Measurements from ENCODE around the gene BCL11A. TPM values are rescaled to one million over a fixed set of nuclear protein-coding genes. Genes with fewer than 3 reads are reported as not detected.
A peak's percentile ranks its signal among the peaks of the same experiment; 100 is the strongest.

The BCL11A gene
- total RNA-seq, 1 experiment from 2014 or later: 29.7 TPM

- DNase-seq: peak in 1 of 2 experiments; percentile 9
Observed at GRCh38 chr2:60529785-60530627, 23.4 kb downstream of the BCL11A start.

GRCh38 chr2:60529136-60529784 lies 24.2 kb downstream of the BCL11A start:
- H3K27me3 ChIP-seq: no peaks in the 10 kb centered on the region
- no peaks in the 10 kb centered on the region for H3K9me3 ChIP-seq (replicated peaks)
- peaks cover 53% of the 10 kb centered on the region for H3K4me1 ChIP-seq
- no peak overlapping the region for H3K4me3 ChIP-seq
- H3K27ac ChIP-seq: no peak overlapping the region; the same call in 1 of the 2 replicates
- H3K36me3 ChIP-seq: peaks cover 4% of the 10 kb centered on the region; the same call in 1 of the 2 replicates
- no peak for DNase-seq

More at GRCh38 chr2:60529785-60530627, 23.4 kb downstream of the BCL11A start:
- Histone ChIP-seq H3K27ac (peak overlapping the region; percentile 94), H3K36me3 (peaks cover 4% of the 10 kb centered on the region; the same call in 1 of the 2 replicates), H3K27me3 (no peaks in the 10 kb centered on the region), H3K4me1 (peaks cover 60% of the 10 kb centered on the region), H3K9me3 (replicated peaks) (no peaks in the 10 kb centered on the region), H3K4me3 (peak overlapping the region; percentile 57)

GRCh38 chr2:60528281-60529020 lies 25.0 kb downstream of the BCL11A start:
- Histone ChIP-seq H3K27me3 (no peaks in the 10 kb centered on the region), H3K4me1 (peaks cover 46% of the 10 kb centered on the region), H3K36me3 (peaks cover 4% of the 10 kb centered on the region; the same call in 1 of the 2 replicates), H3K9me3 (replicated peaks) (no peaks in the 10 kb centered on the region), H3K27ac (peak overlapping the region; percentile 4; the same call in 1 of the 2 replicates), H3K4me3 (no peak overlapping the region)
- peak; percentile 53 to 69 for DNase-seq

GRCh38 chr2:60527762-60528161 lies 25.7 kb downstream of the BCL11A start:
- Histone ChIP-seq H3K4me1 (peaks cover 40% of the 10 kb centered on the region), H3K27me3 (no peaks in the 10 kb centered on the region), H3K27ac (peak overlapping the region; percentile 4; the same call in 1 of the 2 replicates), H3K4me3 (no peak overlapping the region), H3K36me3 (peaks cover 4% of the 10 kb centered on the region; the same call in 1 of the 2 replicates), H3K9me3 (replicated peaks) (no peaks in the 10 kb centered on the region)
- no peak for DNase-seq

- Histone ChIP-seq H3K4me3 (no peak overlapping the region), H3K9me3 (replicated peaks) (no peaks in the 10 kb centered on the region), H3K27ac (no peak overlapping the region), H3K27me3 (no peaks in the 10 kb centered on the region), H3K4me1 (peaks cover 33% of the 10 kb centered on the region), H3K36me3 (peaks cover 4% of the 10 kb centered on the region; the same call in 1 of the 2 replicates)
- no peak for DNase-seq
Observed at GRCh38 chr2:60526623-60527022, 26.8 kb downstream of the BCL11A start.

GRCh38 chr2:60525899-60526298 lies 27.6 kb downstream of the BCL11A start:
- Histone ChIP-seq H3K4me1 (peaks cover 35% of the 10 kb centered on the region), H3K4me3 (no peak overlapping the region), H3K36me3 (peaks cover 4% of the 10 kb centered on the region; the same call in 1 of the 2 replicates), H3K27me3 (no peaks in the 10 kb centered on the region), H3K27ac (no peak overlapping the region), H3K9me3 (replicated peaks) (no peaks in the 10 kb centered on the region)
- no peak for DNase-seq

GRCh38 chr2:60524874-60525273 lies 28.6 kb downstream of the BCL11A start:
- Histone ChIP-seq H3K36me3 (peaks cover 4% of the 10 kb centered on the region; the same call in 1 of the 2 replicates), H3K9me3 (replicated peaks) (no peaks in the 10 kb centered on the region), H3K27me3 (no peaks in the 10 kb centered on the region), H3K27ac (no peak overlapping the region), H3K4me1 (peaks cover 30% of the 10 kb centered on the region), H3K4me3 (no peak overlapping the region)
- DNase-seq: no peak

- Histone ChIP-seq H3K4me3 (no peak overlapping the region), H3K27ac (no peak overlapping the region), H3K4me1 (peaks cover 22% of the 10 kb centered on the region), H3K27me3 (no peaks in the 10 kb centered on the region), H3K9me3 (replicated peaks) (no peaks in the 10 kb centered on the region), H3K36me3 (peaks cover 4% of the 10 kb centered on the region; the same call in 1 of the 2 replicates)
- no peak for DNase-seq
Observed at GRCh38 chr2:60523963-60524362, 29.5 kb downstream of the BCL11A start.

GRCh38 chr2:60522462-60522861 lies 31.0 kb downstream of the BCL11A start:
- H3K4me3 ChIP-seq: no peak overlapping the region
- H3K4me1 ChIP-seq: peaks cover 11% of the 10 kb centered on the region
- DNase-seq: no peak
- no peak overlapping the region for H3K27ac ChIP-seq
- no peaks in the 10 kb centered on the region for H3K9me3 ChIP-seq (replicated peaks)
- H3K27me3 ChIP-seq: no peaks in the 10 kb centered on the region
- H3K36me3 ChIP-seq: peaks cover 4% of the 10 kb centered on the region; the same call in 1 of the 2 replicates

- no peaks in the 10 kb centered on the region for H3K27me3 ChIP-seq
- H3K4me1 ChIP-seq: peaks cover 14% of the 10 kb centered on the region
- peak overlapping the region; percentile 36 for H3K27ac ChIP-seq
- peaks cover 4% of the 10 kb centered on the region; the same call in 1 of the 2 replicates for H3K36me3 ChIP-seq
- H3K4me3 ChIP-seq: no peak overlapping the region
- peak; percentile 46 to 76 for DNase-seq
- no peaks in the 10 kb centered on the region for H3K9me3 ChIP-seq (replicated peaks)
Observed at GRCh38 chr2:60521626-60522025, 31.8 kb downstream of the BCL11A start.

- no peak overlapping the region for H3K4me3 ChIP-seq
- no peaks in the 10 kb centered on the region for H3K9me3 ChIP-seq (replicated peaks)
- peak in 1 of 2 experiments; percentile 35 for DNase-seq
- H3K27me3 ChIP-seq: no peaks in the 10 kb centered on the region
- peak overlapping the region; percentile 36 for H3K27ac ChIP-seq
- peaks cover 3% of the 10 kb centered on the region; the same call in 1 of the 2 replicates for H3K36me3 ChIP-seq
- H3K4me1 ChIP-seq: peaks cover 20% of the 10 kb centered on the region
Observed at GRCh38 chr2:60520917-60521539, 32.4 kb downstream of the BCL11A start.

GRCh38 chr2:60520151-60520876 lies 33.1 kb downstream of the BCL11A start:
- no peak overlapping the region for H3K27ac ChIP-seq
- no peak for DNase-seq

GRCh38 chr2:60519231-60519863 lies 34.1 kb downstream of the BCL11A start:
- peaks cover 27% of the 10 kb centered on the region for H3K4me1 ChIP-seq
- H3K4me3 ChIP-seq: no peak overlapping the region
- no peaks in the 10 kb centered on the region for H3K36me3 ChIP-seq
- H3K9me3 ChIP-seq (replicated peaks): no peaks in the 10 kb centered on the region
- H3K27me3 ChIP-seq: no peaks in the 10 kb centered on the region
- no peak for DNase-seq
- no peak overlapping the region for H3K27ac ChIP-seq

More at GRCh38 chr2:60520151-60520876, 33.1 kb downstream of the BCL11A start:
- no peaks in the 10 kb centered on the region for H3K27me3 ChIP-seq
- peaks cover 27% of the 10 kb centered on the region for H3K4me1 ChIP-seq
- no peaks in the 10 kb centered on the region for H3K36me3 ChIP-seq
- H3K9me3 ChIP-seq (replicated peaks): no peaks in the 10 kb centered on the region
- no peak overlapping the region for H3K4me3 ChIP-seq
